ENCODE data around the gene NCL.
"Not testable (repeated sequence)": the region's sequence is repeated elsewhere in the genome, so short reads cannot be mapped to it uniquely, and the experiment has no call there.

The NCL gene

GRCh38 chr2:231433990-231434389, 30.3 kb downstream of the NCL start:
- H3K4me3 ChIP-seq (ENCODE audit: low read depth, low read length) = no peak overlapping the region

- H3K4me3 ChIP-seq (ENCODE audit: low read depth, low read length) = no peak overlapping the region
Measured at GRCh38 chr2:231431606-231432005, 32.7 kb downstream of the NCL start.

- H3K4me3 ChIP-seq (ENCODE audit: low read depth, low read length) = not testable (repeated sequence)
Measured at GRCh38 chr2:231430437-231430836, 33.8 kb downstream of the NCL start.

- H3K4me3 ChIP-seq (ENCODE audit: low read depth, low read length) = no peak overlapping the region
Measured at GRCh38 chr2:231429901-231430300, 34.4 kb downstream of the NCL start.

- H3K4me3 ChIP-seq (ENCODE audit: low read depth, low read length) = no peak overlapping the region
Measured at GRCh38 chr2:231429152-231429551, 35.1 kb downstream of the NCL start.

GRCh38 chr2:231427116-231427515, 37.2 kb downstream of the NCL start:
- H3K4me3 ChIP-seq (ENCODE audit: low read depth, low read length) = no peak overlapping the region

- H3K4me3 ChIP-seq (ENCODE audit: low read depth, low read length) = no peak overlapping the region
Measured at GRCh38 chr2:231425811-231426703, 38.2 kb downstream of the NCL start.

- H3K4me3 ChIP-seq (ENCODE audit: low read depth, low read length) = no peak overlapping the region
Measured at GRCh38 chr2:231425291-231425810, 38.9 kb downstream of the NCL start.

GRCh38 chr2:231423176-231423575, 41.1 kb downstream of the NCL start:
- no peak overlapping the region for H3K4me3 ChIP-seq (ENCODE audit: low read depth, low read length)

- no peak overlapping the region for H3K4me3 ChIP-seq (ENCODE audit: low read depth, low read length)
Measured at GRCh38 chr2:231422056-231422455, 42.2 kb downstream of the NCL start.

- no peak overlapping the region for H3K4me3 ChIP-seq (ENCODE audit: low read depth, low read length)
Measured at GRCh38 chr2:231421051-231421580, 43.2 kb downstream of the NCL start.

GRCh38 chr2:231418820-231419640, 45.3 kb downstream of the NCL start:
- H3K4me3 ChIP-seq (ENCODE audit: low read depth, low read length) = no peak overlapping the region

- H3K4me3 ChIP-seq (ENCODE audit: low read depth, low read length) = no peak overlapping the region
Measured at GRCh38 chr2:231415029-231415428, 49.3 kb downstream of the NCL start.

- H3K4me3 ChIP-seq (ENCODE audit: low read depth, low read length) = no peak overlapping the region
Measured at GRCh38 chr2:231413921-231414476, 50.3 kb downstream of the NCL start.

GRCh38 chr2:231413456-231413855, 50.8 kb downstream of the NCL start:
- no peak overlapping the region for H3K4me3 ChIP-seq (ENCODE audit: low read depth, low read length)

GRCh38 chr2:231412618-231412963, 51.7 kb downstream of the NCL start:
- no peak overlapping the region for H3K4me3 ChIP-seq (ENCODE audit: low read depth, low read length)

GRCh38 chr2:231411831-231412617, 52.3 kb downstream of the NCL start:
- peak overlapping the region; percentile 14 for H3K4me3 ChIP-seq (ENCODE audit: low read depth, low read length)

- no peak overlapping the region for H3K4me3 ChIP-seq (ENCODE audit: low read depth, low read length)
Measured at GRCh38 chr2:231411237-231411636, 53.0 kb downstream of the NCL start.

GRCh38 chr2:231410293-231411004, 53.8 kb downstream of the NCL start:
- H3K4me3 ChIP-seq (ENCODE audit: low read depth, low read length) = no peak overlapping the region

GRCh38 chr2:231409776-231410175, 54.5 kb downstream of the NCL start:
- H3K4me3 ChIP-seq (ENCODE audit: low read depth, low read length) = no peak overlapping the region

All from iPS-11a (cell line).